Lower leg skin (tissue), 3 donors: ENCODE results near the gene ARID1B.

Experiments
- CTCF ChIP-seq, 3 donors: fragments of 450-650 bp; IDR thresholded peaks; one replicate each; pipeline ENCODE4 v1.5.1; 2016; ENCODE audit warnings: antibody characterized with exemption in 3 of 3, mild to moderate bottlenecking in 3 of 3, moderate library complexity in 2 of 3
- POLR2A ChIP-seq, 2 donors: fragments of 450-650 bp; IDR thresholded peaks; one replicate each; pipeline ENCODE4 v1.6.1; 2016 to 2017; ENCODE audit warnings: antibody characterized with exemption in 2 of 2, mild to moderate bottlenecking in 1 of 2, moderate library complexity in 1 of 2

GRCh38 chr6:156783958-156784357 is 6.8 kb downstream of the ARID1B start:
- TF ChIP-seq CTCF (IDR thresholded peaks at IDR 0.05) (no peak), POLR2A (IDR thresholded peaks at IDR 0.05) (no peak)
